GM21619 (cell line): Measurements from ENCODE around the gene RNU2-1.
"Not testable (repeated sequence)": the region's sequence is repeated elsewhere in the genome, so short reads cannot be mapped to it uniquely, and the experiment has no call there.

Experiments
- ATAC-seq: cut with Tn5 transposase; IDR thresholded peaks from one replicate; pipeline ENCODE4 v1.9.1; 2021; ENCODE audit not compliant: unreplicated experiment

Gene RNU2-1

DNA sequence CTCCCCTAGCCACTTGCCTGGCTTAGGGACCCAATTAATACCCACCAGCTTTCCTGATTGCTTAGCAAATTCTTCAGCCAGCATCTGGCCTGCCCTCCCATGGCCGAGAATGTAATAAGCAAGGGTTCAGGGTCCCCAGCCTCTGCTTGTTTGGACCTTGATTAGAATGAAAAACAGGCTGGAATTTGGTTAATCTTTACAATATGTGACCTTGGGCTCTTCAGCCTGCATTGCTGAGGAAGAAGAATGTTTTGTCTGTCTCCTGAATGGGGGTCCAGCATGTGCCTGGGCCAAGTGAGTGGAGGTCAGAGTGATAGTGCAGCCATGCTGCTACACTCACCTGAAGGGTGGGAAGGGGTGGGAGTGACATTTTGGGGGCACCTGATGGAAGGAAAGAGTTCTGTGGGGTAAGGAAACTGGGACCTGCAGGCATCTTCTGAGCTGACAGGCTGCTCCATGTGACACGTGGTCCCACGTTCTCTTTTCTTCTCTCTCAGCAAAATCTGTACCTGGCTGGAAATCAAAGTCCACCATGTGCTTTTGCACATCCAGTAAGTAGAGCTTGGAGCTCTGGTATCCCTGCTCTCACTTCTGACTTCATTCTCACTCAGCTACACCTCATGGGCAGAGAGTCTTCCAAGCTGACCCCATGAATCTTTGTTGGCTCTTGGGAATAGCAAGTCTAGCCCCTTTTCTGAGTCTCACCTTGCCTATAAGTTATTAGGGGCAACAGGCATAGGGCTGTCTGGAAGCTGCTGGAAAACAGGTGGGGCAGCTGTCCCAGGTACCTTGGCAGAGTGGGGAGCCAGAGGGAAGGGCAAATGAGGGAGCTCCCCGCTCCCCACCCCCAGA lies 16.8 kb downstream of the RNU2-1 start:
- no peak for ATAC-seq

- ATAC-seq = no peak
Observed at GRCh38 chr17:43216369-43216761, 17.4 kb downstream of the RNU2-1 start.

GRCh38 chr17:43215341-43215740 lies 18.4 kb downstream of the RNU2-1 start:
- ATAC-seq = no peak

DNA sequence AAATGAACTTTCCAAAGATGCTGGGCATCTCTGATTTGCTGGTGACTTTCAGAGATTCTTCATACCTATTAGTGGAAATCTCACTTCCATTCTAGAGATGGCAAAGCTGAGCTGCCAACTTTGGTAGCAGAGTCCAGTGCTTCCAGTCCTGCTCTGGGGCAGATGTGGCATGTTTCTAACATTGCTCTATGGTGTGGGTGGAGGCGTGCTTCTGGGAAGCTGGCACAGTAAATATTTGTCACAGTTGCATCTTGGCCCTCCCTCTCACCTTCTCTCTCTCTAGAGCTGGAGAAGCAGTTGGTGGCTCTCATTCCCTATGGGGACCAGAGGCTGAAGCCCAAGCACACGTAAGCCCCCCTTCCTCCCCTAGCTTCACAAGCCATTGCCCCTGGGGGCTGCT lies 20.2 kb downstream of the RNU2-1 start:
- ATAC-seq = no peak

DNA sequence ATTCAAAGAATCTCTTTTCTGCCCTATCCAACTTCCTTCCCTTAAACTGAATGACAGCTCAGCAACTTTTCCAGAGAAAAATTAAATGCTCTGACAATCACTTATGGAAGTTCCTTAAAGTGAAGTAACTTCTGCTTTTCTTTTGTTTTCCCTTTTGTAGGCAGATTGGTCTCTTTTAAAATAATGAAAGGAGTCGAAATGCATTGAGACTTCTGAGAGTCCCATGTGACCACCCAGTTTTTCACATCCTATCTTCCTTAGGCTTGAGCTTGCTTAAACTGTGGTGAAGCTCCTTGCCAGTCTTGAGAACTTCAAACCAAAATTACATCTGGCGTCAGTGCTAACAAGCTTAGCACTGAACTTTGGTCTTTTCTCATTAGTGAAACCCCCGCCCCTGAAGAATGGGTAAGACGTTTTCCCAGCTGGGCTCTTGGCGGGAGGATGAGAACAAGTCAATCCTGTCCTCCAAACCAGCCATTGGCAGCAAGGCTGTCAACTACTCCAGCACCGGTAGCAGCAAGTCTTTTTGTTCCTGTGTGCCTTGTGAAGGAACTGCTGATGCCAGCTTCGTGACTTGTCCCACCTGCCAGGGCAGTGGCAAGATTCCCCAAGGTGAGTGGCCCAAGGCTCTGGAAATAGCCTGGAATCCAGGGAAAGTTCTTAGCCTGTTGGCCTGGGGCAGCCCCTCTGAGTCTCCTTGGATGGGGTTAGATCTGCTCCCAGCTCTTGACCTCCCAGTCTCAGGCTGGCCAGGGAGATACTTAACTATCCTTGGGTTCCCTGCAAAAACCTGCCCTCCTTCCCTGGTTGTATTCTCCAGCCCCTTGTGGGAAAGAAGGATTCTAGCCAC lies 20.9 kb downstream of the RNU2-1 start:
- ATAC-seq = no peak

- peak; percentile 70 for ATAC-seq
Observed at GRCh38 chr17:43211480-43212402, 22.0 kb downstream of the RNU2-1 start, which contains the start of gene TMEM106A. Gene TMEM106A, plus strand, starts transcription at chr17:43211875. Its CDS starts 1,167 bp downstream, at chr17:43213042.

- ATAC-seq = no peak
Observed at GRCh38 chr17:43211123-43211479, 22.7 kb downstream of the RNU2-1 start.

- no peak for ATAC-seq
Observed at GRCh38 chr17:43210576-43210975, 23.2 kb downstream of the RNU2-1 start.

DNA sequence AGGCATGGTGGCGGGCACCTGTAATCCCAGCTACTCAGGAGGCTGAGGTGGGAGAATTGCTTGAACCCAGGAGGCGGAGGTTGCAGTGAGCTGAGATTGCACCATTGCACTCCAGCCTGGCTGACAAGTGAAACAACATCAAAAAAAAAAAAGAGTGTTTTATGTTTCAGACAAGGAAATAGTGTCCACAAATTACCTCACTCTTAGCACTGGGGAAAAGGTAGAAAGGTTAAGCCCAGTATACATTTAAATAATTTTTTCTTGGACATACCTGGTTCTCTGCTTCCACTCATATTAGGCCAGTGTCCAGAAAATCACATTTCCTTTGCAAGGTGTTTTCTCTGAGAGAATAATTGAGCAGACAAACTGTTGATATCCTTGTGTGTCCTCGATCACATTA lies 30.8 kb downstream of the RNU2-1 start:
- not testable (repeated sequence) for ATAC-seq

- no peak for ATAC-seq
Observed at GRCh38 chr17:43200127-43200526, 33.6 kb downstream of the RNU2-1 start.

- no peak for ATAC-seq
Observed at GRCh38 chr17:43199633-43200032, 34.1 kb downstream of the RNU2-1 start.

DNA sequence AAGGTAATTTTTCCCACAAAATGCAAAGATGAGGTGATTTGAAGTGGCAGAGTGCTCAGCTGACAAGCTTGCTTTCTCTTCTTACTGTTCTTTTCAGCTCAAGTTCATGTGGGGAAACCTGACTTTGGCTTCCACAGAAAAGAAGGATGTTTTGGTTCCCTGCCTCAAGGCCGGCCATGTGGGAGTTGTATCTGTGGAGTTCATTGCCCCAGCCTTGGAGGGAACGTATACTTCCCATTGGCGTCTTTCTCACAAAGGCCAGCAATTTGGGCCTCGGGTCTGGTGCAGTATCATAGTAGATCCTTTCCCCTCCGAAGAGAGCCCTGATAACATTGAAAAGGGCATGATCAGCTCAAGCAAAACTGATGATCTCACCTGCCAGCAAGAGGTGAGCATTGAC lies 40.5 kb downstream of the RNU2-1 start:
- ATAC-seq = no peak

DNA sequence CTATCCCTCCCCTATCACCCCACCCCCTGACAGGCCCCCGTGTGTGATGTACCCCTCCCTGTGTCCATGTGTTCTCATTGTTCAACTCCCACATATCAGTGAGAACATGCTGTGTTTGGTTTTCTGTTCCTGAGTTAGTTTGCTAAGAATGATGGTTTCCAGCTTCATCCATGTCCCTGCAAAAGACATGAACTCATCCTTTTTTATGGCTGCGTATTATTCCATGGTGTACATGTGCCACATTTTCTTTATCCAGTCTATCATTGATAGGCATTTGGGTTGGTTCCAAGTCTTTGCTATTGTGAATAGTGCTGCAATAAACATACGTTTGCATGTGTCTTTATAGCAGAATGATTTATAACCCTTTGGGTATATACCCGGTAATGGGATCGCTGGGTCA lies 47.1 kb downstream of the RNU2-1 start:
- ATAC-seq = not testable (repeated sequence)

DNA sequence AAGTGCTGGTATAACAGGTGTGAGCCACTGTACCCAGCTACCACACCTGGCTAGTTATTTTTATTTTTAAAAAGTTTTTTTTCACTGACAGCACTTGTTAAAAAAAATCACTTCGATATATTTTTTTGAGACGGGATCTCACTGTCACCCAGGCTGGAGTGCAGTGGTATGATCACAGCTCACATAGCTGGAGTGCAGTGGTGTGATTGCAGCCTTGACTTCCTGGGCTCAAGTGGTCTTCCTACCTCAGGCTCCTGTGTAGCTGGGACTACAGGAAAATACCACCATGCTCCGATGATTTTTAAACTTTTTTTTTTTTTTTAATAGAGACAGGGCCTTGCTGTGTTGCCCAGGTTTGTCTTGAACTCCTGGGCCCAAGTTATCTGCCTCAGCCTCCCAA lies 49.9 kb downstream of the RNU2-1 start:
- no peak for ATAC-seq
